ENCODE data around the gene TIGAR.

DNA sequence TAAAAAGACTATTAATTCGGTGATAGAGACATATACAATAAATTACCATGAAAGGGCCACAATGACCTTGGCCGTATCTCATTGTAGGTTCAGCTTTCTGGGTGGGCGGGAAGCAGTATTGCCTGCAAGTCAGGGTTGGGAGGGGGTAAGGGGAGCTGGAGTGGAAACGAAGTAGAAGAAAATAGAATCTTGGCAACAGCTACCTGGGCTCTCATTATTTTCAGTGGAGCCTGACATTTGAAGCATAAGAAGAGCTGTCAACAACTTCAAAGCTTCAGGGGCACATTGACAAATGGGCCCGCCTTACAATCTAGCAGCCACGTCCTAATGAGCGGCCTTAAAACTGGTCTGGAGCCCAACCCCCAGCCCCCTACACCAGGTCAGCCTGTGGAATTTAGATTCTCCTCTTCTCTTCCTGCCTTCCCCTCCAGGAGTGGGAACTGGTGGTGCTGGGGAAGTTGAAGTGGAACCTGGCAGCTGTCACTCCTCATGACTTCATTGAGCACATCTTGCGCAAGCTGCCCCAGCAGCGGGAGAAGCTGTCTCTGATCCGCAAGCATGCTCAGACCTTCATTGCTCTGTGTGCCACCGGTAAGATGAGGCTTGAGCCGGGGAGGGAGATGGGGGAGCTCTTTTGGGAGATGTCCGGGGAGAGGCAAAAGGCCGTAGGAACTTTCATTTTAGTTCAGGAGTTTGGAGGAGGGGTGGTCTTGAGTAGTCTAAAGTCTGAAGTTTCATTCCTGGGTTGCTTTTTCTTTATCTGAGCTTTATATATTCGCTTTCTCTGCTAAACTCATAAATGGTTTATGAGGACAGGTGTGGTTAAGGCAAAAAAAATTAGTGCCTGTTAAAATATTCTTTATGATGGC lies 42.5 kb upstream of the TIGAR start:
- TF ChIP-seq GATA2 (IDR thresholded peaks at IDR 0.05; ENCODE audit: low read depth, low read length): no peak
- no peak for TF ChIP-seq GATA3 (IDR thresholded peaks at IDR 0.05; ENCODE audit: low read depth, low read length)

All from SH-SY5Y (cell line).